NCI-H2081 treated with DMSO at 0.1 percent for 48 hours (cell line): ENCODE measurements around the gene ELP1.
A peak's percentile ranks its signal among the peaks of the same experiment; 100 is the strongest.
"Not testable (repeated sequence)": the region's sequence is repeated elsewhere in the genome, so short reads cannot be mapped to it uniquely, and the experiment has no call there.

Source experiments
- DNase-seq: peaks from one replicate; lab custom pipeline; 2025; lab: John Stamatoyannopoulos, UW

ELP1 gene

DNA sequence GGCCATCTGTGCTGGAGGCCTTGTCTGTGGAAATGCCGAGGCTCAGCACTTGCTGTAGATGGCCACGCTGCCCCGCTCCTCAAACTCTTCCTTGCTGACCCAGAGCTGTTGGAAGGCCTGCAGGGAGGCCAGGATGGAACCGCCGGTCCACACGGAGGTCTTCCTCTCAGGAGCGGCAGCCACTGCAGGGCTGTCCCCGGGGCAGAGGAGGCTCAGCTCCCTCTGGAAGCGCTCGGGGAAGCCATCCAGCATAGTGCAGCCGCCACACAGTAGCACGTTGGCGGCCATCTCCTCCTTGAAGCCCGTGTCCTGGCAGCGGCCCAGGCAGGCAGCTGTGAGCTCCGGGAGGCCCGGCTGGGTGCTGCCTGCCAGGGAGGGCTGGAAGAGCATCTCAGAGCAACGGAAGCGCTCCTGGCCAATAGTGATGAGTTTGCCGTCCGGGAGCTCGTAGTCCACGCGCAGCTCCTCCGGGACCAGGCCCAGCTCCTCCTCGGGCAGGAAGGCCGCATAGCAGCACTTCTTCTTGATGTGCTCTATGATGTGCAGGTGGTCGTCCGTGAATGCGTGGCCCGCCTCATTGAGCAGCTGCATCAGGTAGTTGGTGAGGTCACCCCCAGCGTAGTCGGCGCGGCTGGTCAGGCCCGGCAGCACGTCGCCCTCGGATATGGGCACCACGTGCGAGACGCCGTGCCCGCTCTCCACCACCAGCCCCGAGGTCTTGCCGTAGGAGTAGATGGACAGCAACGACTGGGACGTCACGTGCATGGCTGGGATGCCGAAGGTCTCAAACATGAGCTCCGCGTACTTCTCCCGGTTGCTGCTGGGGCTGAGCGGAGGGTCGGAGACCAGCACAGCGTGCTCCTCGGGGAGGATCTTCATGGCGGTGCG lies 79.0 kb downstream of the ELP1 start:
- no peak for DNase-seq

DNA sequence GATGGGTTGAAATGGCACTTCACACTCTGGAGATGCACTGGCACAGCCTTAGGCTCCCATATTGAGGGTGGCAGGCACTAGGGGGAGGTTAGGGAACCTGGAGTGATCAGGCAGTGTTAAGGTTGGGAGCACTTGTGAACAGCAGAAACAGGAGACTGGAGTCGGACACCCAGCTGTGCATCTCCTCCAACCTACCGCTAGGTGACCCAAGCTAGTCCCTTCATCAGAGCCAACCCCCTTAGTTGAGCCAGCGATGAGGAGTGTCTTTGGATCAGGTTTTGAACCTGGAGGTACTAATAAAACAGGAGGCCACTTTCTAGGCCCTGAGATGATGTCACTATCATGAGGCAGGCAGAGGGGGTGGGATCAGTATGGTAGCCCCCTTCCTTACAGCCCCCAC lies 79.8 kb downstream of the ELP1 start:
- no peak for DNase-seq

DNA sequence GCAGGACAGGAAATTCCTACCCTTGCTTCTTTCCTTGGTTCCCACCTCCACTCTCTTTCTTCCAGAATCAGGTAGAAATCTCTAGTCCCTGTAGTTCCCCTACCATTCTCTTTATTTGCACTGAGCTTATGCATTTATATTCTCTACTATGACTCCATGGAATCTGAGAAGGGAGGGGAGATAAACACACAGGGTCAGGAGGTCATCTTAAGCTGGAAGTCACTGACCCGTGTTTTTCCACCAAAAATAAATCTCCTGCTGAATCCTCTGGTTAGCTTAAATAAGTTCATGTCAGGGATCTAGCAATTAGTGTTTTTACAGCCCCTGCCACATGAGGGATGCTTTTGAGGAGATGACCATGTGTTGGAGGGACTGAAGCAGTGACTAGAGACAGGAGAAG lies 81.8 kb downstream of the ELP1 start:
- no peak for DNase-seq

DNA sequence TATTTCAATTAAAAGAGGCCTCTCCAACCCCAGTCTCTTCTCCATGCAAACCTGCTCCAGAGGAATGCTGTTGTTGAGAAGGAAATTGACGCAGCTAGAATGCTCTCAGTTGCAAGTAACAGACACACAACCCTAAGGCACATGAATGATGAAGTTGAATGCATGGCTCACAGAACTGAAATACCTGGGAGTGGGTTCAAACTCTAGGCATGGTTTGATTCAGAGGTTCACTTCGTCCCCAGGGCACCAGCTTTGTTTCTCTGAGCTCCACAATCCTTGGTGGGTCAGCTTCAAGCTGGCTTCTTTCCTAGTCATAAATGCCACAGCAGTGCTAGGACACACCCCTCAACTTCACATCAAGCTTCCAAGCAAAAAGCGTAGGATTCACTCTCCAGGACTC lies 82.8 kb downstream of the ELP1 start:
- DNase-seq, result no peak

DNA sequence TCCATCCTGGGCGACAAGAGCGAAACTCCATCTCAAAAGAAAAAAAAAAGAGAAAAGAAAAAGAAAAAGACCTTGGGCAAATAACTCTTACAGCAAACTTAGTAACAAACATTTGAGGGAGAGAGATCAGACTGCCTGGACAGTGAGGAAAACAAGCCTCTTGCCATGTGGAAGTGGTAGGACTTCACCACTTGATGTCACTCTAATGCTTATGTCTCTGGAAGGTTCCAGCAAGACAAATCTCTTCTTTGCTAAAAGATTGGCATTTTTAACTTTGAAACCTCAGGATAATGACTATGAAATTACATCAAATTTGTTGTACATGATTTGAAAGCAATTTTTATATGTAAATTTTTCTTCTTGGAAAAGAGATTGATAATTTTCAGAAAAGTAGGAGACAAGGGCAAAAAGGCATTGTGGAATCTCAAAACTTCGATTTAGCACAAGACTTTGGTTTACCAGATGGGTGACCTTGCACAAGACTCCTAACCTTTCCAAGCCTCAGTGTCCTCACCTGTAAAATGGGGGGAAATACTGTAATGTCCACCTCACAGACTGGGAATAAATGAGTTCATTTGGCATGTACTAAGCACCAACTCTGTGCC lies 83.5 kb downstream of the ELP1 start:
- no peak for DNase-seq

DNA sequence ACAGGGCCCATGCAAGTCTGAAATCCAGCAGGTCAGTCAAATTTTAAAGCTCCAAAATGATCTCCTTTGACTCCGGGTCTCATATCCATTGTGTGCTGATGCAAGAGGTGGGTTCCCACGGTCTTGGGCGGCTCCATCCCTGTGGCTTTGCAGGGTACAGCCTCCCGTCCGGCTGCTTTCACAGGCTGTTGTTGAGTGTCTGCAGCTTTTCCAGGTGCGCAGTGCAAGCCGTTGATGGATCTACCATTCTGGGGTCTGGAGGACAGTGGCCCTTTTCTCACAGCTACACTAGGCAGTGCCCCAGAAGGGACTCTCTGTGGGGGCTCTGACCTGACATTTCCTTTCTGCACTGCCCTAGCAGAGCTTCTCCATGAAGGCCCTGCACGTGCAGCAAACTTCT lies 85.6 kb downstream of the ELP1 start:
- not testable (repeated sequence) for DNase-seq

DNA sequence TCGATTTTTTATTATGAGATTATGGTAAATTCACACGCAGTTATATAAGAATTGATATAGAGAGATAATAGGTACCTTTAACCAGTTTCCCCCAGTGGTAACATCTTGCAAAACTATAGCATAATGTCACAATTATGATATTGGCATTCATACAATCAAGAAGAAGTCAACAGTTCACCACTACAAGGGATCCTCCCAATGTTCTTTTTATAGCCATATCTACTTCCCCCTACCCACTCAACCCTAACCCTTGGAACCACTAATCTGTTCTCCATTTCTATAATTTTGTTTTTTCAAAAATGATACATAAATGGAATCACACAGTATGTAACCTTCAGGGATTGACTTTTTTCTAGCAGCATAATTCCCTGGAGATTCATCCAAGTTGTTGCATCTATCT lies 88.0 kb downstream of the ELP1 start:
- DNase-seq, result no peak

DNA sequence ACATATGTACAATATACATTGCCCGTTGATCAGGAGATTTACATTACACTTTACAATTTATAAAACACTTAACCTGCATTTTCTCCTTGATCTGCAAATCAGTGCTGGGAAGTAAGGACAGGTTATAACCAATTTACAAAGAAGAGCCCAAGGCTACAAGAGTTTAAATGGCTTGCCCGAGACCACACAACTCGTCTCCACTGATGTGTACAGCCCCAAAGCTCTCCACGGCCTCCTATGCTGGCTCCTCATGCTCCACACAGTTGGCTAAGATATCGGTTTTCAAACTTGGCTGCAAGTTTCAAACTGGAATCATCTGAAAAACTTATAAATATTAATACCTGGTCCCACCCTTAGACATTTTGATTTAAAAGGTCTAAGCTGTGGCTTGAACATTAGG lies 88.4 kb downstream of the ELP1 start:
- no peak for DNase-seq

DNA sequence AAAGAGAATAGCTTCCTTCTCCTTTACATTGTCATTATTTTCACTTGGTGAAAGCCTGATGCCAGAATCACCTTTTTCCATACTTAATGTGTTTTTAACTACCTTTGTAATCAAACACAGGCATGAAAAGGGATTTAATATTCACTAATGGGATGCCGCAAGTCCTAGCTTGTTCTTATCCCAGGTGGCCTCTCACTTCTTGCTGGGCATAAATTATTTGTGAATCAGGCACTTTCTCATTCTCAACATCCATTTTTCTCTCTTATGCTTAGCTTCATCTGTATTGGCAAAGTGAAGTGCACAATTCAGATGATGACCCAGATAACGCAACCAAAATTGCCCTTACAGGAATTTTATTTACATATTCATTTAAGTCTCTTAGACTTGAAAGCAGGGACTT lies 89.1 kb downstream of the ELP1 start:
- peak; percentile 63 for DNase-seq

DNA sequence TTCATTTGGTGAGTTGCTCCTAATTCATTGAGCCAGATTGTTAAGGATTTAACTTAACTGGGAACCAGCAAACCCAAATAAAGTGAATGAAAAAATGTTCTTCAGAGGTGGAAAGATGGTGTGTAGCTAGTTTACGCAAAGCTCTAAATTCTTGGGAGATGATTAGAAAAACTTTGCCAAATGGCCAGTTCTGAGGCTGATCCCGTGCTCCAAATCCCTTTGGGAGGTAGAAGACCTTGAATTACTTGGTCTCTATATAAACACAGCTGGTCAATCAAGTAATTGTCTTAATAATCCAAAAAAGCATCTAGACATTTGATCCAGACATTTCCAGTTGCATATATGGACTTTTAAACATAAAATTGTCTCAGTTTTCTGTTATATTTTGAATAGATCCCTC lies 89.5 kb downstream of the ELP1 start:
- DNase-seq, result no peak

DNA sequence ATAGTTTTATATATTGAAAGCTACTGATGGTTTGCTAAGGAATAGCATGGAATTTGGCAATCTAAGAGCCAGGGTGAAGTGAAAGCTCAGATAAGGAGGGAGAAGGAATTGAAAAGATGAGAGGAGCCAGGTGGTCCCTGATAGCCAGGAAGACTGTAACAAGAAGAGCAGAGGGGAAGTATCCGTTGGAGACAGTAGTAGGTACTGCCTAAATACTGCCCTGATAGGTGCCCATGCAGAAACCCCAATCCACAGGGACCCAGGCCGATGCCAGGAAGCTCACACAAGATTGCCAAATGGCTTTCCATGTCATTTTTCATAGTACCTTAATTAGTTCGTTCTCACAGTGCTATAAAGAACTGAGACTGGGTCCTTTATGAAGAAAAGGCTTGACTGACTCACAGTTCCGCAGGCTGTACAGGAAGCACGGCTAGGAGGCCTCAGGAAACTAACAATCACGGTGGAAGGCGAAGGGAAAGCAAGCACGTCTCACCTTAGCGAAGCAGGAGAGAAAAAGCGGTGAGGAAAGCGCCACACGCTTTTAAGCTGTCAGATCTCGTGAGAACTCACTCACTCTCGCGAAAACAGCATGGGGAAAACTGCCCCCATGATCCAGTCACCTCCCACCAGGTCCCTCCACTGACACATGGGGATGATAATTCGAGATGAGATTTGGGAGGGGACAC lies 91.2 kb downstream of the ELP1 start:
- no peak for DNase-seq

DNA sequence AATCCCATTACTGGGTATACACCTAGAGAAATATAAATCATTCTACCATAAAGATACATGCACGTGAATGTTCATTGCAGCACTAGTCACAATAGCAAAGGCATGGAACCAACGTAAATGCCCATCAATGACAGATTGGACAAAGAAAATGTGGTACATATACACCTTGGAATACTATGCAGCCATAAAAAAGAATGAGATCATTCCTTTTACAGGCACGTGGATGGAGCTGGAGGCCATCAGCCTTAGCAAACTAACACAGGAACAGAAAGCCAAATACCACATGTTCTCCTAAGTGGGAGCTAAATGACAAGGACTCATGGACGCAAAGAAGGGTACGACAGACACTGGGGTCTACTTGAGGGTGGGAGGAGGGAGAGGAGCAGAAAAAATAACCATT lies 94.4 kb downstream of the ELP1 start:
- DNase-seq, result not testable (repeated sequence)

DNA sequence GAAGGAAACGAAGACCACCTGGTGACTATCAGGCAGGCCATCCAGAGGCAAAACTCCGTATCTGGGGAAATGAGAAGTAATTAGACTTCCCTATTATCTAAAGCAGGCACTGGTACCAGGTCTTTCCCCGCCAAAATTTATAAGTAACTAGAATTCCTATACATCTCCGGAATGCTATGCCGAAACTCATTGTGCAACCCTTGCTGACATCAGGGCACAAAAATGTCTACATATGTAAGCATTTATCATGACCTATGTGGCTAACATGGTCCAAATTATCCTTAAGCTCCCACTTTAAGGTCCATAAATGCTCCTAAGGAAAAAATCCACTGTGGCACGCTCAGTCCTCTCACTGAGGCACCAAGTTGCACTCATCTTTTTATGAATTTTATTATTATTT lies 95.9 kb downstream of the ELP1 start:
- no peak for DNase-seq

DNA sequence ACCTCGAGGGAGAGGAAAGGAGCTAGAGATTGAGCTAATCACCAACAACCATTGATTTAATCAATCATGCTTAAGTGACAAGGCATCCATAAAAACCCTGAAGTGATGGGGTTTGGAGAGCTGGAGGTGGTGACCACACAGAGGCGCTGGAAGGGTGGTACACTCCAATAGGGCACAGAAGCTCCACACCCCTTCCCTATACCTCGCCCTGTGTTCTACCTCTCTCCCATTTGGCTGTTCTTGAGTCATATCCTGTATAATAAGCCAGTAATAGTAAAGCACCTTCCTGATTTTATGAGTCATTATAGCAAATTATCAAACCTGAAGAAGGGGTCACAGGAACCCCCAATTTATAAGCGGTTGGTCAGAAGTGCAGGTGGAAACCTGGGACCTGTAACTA lies 96.4 kb downstream of the ELP1 start:
- DNase-seq, result no peak

DNA sequence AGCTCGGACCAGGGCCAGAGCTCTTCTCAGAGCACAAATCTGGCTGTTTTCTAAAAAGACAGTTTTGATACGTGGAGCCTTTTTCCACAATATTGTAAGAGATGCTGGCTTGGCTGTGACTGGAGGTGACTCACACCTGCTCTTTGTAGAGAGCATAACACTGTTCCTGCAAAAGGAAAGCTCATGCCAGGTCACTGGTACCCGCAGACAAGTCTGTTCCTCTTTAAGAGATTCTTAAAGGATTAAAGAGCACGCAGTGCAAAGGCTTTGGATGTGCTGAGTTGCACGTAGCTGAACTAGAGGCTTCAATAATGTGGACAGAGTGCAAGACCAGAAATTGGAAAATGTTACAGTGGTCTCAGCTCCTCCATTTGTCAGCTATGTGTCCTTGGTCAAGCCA lies 97.1 kb downstream of the ELP1 start:
- no peak for DNase-seq

DNA sequence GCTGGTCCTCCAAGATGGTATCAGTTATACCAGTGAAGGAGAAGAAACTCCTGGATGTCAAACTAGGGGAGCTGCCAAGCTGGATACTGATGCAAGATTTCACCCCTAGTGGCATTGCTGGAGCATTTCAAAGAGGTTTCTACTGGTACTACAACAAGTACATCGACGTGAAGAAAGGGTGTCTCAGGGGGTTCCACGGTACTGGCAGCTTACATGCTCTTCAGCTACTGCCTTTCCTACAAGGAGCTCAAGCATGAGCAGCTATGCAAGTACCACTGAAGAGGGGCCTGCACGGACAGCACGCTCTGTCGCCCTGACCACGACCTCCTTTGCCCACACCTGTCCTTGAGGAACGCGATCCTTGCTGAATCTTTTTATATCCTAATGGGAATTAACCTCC lies 97.6 kb downstream of the ELP1 start:
- no peak for DNase-seq

DNA sequence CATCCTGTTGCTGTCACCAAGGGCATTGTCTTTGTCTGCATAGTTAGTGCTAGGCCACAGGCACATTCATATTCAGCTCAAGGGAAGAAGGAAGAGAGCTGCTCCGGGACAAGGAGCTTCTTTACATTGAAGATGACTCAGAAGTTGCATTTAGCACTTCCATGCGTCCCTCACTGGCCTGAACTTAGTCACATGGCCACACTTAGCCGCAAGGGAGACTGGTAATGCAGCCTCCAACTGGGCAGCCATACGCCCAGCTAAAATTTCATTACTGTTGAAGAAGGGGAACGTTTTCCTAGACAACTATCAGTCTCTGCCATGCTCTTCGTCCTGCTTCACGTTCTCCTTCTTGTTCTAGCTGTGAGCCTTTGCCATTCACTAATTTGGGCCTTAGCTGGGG lies 98.1 kb downstream of the ELP1 start:
- no peak for DNase-seq

DNA sequence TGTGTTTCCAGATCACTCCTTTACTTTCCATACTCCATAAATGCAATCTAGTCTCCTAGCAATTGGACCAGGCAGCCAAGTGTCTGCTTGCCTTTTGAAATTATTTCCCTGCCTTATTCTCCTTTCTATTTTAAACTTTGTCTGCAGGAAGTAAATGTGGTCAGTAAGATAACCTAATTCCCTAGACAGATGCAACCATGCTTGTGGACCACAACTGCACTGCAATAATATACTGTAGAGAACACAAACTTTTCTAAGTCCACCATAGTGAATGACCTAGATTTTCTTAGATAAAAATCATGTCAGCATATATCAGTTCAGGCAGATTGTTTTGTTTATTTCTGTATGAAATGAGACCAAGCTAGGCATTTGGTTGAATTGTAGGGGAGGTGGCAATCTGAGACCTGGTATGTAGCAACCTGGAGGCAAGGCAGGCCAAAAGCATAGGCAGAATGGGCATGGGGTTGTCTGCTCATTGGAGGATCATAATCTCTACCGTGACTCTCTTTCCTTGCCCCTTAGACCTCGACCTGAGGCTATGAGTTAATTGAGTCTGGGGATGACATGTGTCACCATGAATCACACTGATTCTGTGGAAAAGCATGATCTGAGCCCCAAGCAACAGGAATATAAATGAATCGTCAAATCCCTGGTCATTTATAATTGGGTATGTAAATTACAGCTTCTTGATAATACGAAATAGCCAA lies 98.8 kb downstream of the ELP1 start:
- no peak for DNase-seq

DNA sequence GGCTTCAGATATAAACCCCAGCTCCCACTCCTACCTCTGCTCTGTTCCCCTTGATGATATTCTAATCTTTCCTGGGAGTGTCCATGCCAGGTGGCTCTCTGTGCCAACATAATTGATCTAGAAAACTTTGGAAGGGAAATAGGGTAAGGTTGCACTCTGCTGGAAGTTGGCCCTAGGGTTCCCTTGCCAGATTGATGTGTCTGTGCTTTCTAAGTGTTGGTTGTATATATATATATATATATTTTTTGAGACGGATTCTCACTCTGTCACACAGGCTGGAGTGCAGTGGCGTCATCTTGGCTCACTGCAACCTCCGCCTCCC lies 101.8 kb downstream of the ELP1 start:
- no peak for DNase-seq

DNA sequence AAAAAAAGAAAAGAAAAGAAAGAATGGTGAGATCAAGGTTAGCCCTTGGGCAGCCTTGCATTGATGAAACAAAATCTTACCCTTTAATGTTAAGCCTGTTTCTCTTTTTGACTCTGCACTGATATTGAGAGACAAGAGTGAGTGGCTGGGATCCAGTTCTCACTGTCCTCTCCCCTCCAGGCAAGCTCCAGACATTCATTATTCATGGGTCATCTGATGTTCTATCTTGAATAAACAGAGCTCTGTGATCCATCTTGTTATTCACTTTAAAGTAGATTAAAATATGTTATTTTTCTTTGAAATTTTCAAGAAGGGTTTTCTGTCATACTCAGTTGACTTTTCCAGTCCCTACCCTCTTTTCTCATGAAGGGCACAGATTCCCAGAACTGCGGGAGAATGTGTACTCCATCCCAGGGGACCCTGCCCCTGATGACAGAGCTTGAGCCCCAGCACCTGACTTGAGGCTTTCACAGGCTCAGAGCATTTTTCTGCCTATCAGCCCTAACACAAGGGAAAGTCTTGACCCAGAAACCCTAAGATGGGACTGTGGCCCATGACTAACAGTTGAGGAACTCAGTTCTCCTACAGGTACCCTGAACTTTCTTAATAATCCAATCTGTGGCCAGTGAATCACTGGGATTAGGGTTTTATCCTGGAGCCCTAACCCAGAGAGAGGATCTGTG lies 102.3 kb downstream of the ELP1 start:
- no peak for DNase-seq

DNA sequence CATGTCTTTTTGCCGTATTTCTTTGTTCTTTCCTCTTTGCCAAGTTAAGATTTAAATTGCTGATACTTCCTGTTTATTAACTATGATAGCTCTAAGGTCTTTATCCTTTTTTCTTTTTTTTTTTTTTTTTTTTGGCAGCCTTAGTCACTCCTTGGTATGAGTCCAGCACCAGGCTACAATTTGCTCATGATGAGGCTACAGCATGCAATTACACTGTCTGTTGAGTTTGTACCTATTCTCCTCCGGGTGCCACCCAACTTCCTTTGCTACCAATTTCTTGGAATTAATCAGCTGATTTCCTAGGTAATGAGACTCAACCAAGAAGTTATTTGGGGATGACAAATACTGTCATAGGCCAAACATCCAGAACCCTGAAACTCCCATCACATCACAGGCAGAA lies 103.7 kb downstream of the ELP1 start:
- DNase-seq, result no peak

DNA sequence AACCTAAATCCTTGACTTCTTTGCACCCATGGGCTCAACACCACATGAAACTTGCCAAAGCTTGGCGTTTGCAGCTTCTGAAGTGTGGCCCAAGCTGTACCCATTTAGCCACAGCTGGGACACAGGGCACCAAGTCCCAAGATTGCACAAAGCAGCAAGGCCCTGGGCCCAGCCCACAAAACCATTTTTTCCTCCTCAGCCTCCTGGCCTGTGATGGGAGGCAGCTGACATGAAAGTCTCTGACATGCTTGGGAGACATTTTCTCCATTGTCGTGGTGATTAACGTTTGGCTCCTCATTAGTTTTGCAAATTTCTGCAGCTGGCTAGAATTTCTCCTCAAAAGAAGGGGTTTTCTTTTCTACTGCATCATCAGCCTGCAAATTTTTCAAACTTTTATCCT lies 110.1 kb downstream of the ELP1 start:
- DNase-seq, result no peak
